AG09319 (cell line): ENCODE data around the gene FBXL20.
"Not testable (repeated sequence)": the region's sequence is repeated elsewhere in the genome, so short reads cannot be mapped to it uniquely, and the experiment has no call there.

Experiments
- DNase-seq: peaks from one replicate; pipeline ENCODE4 v3.0.0-alpha.2; 2010; ENCODE audit warnings: low read depth; ENCODE audit errors: extremely low read depth
- CTCF ChIP-seq: IDR thresholded peaks from 2 replicates; pipeline ENCODE4 v1.5.1; 2011; ENCODE audit warnings: low read depth, mild to moderate bottlenecking, inconsistent platforms, low read length, moderate library complexity

Gene FBXL20

GRCh38 chr17:39325528-39326240 is 75.7 kb downstream of the FBXL20 start:
- no peak for DNase-seq
- no peak for TF ChIP-seq CTCF

- no peak for DNase-seq
- TF ChIP-seq CTCF, result no peak
These were observed 82.8 kb downstream of the FBXL20 start for GRCh38 chr17:39318636-39319035.

- no peak for DNase-seq
- no peak for TF ChIP-seq CTCF
These were observed 94.8 kb downstream of the FBXL20 start for GRCh38 chr17:39306509-39307212.

GRCh38 chr17:39305978-39306377 is 95.4 kb downstream of the FBXL20 start:
- no peak for TF ChIP-seq CTCF
- DNase-seq, result no peak

GRCh38 chr17:39304188-39304587 is 97.2 kb downstream of the FBXL20 start:
- TF ChIP-seq CTCF, result no peak
- no peak for DNase-seq

GRCh38 chr17:39294060-39294459 is 107.4 kb downstream of the FBXL20 start:
- no peak for DNase-seq
- TF ChIP-seq CTCF, result no peak

- not testable (repeated sequence) for DNase-seq
These were observed 108.9 kb downstream of the FBXL20 start for GRCh38 chr17:39292546-39292945.

- DNase-seq, result not testable (repeated sequence)
These were observed 114.9 kb downstream of the FBXL20 start for GRCh38 chr17:39286513-39286912.
